PFSK-1 (cell line): ENCODE results near the gene AKT2.

Source experiments
- POLR2AphosphoS5 ChIP-seq: IDR thresholded peaks from 2 replicates; pipeline ENCODE4 v1.6.1; 2012; ENCODE audit warnings: low read depth, mild to moderate bottlenecking, control low read depth, low read length, moderate library complexity
- SIN3A ChIP-seq: IDR thresholded peaks from 2 replicates; pipeline ENCODE4 v1.6.1; 2012; ENCODE audit warnings: mild to moderate bottlenecking, low read length, moderate library complexity, borderline replicate concordance; ENCODE audit not compliant: insufficient read depth
- TAF1 ChIP-seq: IDR thresholded peaks from 2 replicates; pipeline ENCODE4 v1.6.1; 2012; ENCODE audit warnings: low read length, control low read depth, borderline replicate concordance; ENCODE audit not compliant: insufficient read depth
- TF ChIP-seq, protein P1 (sequence below), 2 experiments: IDR thresholded peaks; 2 replicates each; pipeline versions ENCODE4 v1.6.1 to v1.8.0; 2011 to 2012; ENCODE audit warnings: low read depth in 2 of 2, low read length in 2 of 2, control low read depth in 1 of 2, inconsistent platforms in 1 of 2, mild to moderate bottlenecking in 1 of 2, moderate library complexity in 1 of 2; ENCODE audit not compliant: insufficient read depth in 1 of 2

DNA sequence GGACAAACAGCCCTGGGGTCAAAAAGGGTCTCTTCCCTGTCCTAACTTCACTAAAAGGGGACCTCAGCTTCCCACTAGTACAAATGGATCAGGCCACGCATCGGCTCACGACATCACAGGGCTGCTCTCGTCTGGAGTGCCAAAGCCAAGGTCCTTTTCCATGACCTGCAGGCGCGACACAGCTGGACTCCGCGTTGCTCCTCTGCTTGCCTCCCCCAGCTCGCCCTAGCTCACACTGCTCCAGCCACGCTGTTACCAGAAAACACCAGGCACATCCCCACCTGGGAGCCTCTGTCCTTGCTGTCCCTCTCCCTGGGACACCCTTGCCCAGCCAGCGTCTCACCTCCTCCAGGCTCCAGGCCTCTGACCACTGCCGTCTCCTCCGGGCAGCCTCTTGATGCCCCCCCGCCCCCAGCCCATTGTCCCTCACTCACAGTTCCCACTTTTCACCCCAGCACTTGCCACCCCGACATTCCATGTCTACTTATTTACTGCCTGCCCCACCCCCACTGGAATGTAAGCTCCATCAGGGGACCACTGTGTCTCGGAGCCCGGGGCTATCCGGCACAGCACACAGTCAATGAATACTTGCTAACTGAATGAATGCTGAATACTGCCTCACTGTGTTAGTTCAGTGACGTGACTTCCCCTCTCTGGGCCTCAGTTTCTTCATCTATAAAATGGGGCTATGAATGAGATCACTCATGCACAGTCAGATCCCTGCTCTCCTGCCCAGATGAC lies 20.7 kb downstream of the AKT2 start:
- no peak for TF ChIP-seq SIN3A
- TF ChIP-seq TAF1 = no peak
- TF ChIP-seq POLR2AphosphoS5 = no peak
- TF ChIP-seq, protein P1, sequence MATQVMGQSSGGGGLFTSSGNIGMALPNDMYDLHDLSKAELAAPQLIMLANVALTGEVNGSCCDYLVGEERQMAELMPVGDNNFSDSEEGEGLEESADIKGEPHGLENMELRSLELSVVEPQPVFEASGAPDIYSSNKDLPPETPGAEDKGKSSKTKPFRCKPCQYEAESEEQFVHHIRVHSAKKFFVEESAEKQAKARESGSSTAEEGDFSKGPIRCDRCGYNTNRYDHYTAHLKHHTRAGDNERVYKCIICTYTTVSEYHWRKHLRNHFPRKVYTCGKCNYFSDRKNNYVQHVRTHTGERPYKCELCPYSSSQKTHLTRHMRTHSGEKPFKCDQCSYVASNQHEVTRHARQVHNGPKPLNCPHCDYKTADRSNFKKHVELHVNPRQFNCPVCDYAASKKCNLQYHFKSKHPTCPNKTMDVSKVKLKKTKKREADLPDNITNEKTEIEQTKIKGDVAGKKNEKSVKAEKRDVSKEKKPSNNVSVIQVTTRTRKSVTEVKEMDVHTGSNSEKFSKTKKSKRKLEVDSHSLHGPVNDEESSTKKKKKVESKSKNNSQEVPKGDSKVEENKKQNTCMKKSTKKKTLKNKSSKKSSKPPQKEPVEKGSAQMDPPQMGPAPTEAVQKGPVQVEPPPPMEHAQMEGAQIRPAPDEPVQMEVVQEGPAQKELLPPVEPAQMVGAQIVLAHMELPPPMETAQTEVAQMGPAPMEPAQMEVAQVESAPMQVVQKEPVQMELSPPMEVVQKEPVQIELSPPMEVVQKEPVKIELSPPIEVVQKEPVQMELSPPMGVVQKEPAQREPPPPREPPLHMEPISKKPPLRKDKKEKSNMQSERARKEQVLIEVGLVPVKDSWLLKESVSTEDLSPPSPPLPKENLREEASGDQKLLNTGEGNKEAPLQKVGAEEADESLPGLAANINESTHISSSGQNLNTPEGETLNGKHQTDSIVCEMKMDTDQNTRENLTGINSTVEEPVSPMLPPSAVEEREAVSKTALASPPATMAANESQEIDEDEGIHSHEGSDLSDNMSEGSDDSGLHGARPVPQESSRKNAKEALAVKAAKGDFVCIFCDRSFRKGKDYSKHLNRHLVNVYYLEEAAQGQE (IDR thresholded peaks at IDR 0.05; ENCODE audit: insufficient read depth in 1 of 2, low read depth in 2 of 2, low read length in 2 of 2) = no peak
